Stimulated activated naive B cell treated with anti-CD40 and anti-IgM and Interleukin-4, amounts not matched to agents 10 μg/mL and 1 μg/mL and 100 μg/mL, for 72 hours (primary cell): ENCODE measurements around the gene CDH13.
A peak's percentile ranks its signal among the peaks of the same experiment; 100 is the strongest.

ENCODE experiments used
- ATAC-seq, 2 donors: fragments of 150-1000 bp; cut with Tn5 transposase; replicated peaks; 2 replicates each; pipeline ENCODE4 v1.10.0; 2021; ENCODE audit warnings: moderate library complexity in 1 of 2
- DNase-seq: peaks from one replicate; pipeline ENCODE4 v3.0.0; 2021
- H3K27ac Mint-ChIP-seq: one replicate; pipeline ENCODE4 v1.8.0; 2022; ENCODE audit warnings: mild to moderate bottlenecking, mixed read lengths
- H3K27me3 Mint-ChIP-seq, 2 donors: one replicate each; pipeline ENCODE4 v1.8.0; 2022; ENCODE audit warnings: mixed read lengths in 2 of 2
- H3K36me3 Mint-ChIP-seq, 2 donors: one replicate each; pipeline ENCODE4 v1.8.0; 2022; ENCODE audit warnings: mixed read lengths in 2 of 2, mild to moderate bottlenecking in 1 of 2
- H3K4me1 Mint-ChIP-seq, 2 donors: one replicate each; pipeline ENCODE4 v1.8.0; 2022; ENCODE audit warnings: mixed read lengths in 2 of 2, mild to moderate bottlenecking in 1 of 2
- H3K4me3 Mint-ChIP-seq, 2 donors: one replicate each; pipeline ENCODE4 v1.8.0; 2022; ENCODE audit warnings: mild to moderate bottlenecking in 2 of 2, mixed read lengths in 2 of 2, moderate library complexity in 1 of 2
- H3K9me3 Mint-ChIP-seq, 2 donors: one replicate each; pipeline ENCODE4 v1.8.0; 2022; ENCODE audit warnings: mixed read lengths in 2 of 2, mild to moderate bottlenecking in 1 of 2

CDH13 gene

DNA sequence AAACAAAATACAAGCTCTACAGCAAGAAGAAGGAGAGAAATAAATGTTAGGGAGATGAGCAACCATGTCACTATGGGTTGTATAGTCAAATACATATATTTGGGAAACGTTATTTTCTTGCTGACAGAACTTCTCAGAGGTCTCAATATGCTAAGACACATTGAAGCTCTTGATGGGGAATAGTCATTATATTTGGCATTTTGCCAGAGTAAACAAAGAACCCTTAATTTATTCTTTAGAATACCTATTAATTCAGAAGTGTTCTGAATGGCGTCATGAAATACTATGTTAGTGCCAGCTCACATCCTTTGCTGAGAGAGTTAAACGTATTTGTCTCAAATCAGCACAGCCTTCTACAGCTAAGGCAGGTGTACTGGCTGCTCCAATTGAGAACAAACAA is 458.9 kb downstream of the CDH13 start:
- Mint-ChIP-seq H3K9me3 (peaks cover 4 to 7% of the 10 kb centered on the region in 2 donors), H3K27ac (no peak overlapping the region), H3K4me3 (no peak overlapping the region), H3K4me1 (no peaks in the 10 kb centered on the region), H3K36me3 (no peaks in the 10 kb centered on the region), H3K27me3 (peaks cover 0 to 5% of the 10 kb centered on the region in 2 donors)
- ATAC-seq = no peak
- no peak for DNase-seq

DNA sequence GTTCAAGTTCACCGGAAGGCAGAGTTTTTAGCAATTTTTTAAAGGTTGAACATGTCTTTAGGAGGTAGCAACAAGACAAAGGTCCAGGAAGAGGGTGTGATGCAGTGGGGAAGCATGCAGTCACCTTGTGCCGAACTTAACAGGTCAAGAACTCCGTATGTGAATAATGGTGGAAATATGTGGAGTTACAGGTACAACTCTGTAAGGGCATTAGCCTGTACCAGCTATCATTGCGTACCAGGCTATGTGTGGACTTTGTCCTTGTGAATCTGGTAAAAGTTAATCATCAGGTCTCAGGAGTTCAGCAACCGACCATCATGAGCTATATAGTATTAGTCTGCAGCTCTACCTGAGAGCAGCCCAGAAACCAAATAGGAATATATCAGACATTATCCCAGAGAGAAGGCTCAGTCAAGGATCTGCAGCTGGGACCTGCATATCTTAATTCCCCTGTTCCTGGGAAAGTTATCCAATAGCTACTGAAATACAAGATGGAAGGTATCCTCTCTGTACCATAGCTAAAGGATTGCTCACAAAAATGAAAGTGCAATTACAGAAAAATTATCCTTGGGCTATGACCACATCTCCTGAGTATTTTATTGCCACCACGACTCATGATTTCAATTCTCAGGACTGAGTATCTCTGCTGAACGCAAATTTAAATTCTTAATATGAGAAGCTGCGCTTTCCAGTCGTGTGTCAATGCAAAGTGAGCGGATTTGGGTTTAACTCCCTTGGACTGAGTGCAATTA is 469.3 kb downstream of the CDH13 start:
- Mint-ChIP-seq H3K27me3 (no peaks in the 10 kb centered on the region), H3K4me1 (no peaks in the 10 kb centered on the region), H3K27ac (no peak overlapping the region), H3K36me3 (no peaks in the 10 kb centered on the region), H3K4me3 (no peak overlapping the region), H3K9me3 (peaks cover 9 to 14% of the 10 kb centered on the region in 2 donors)
- DNase-seq = no peak
- no peak for ATAC-seq

GRCh38 chr16:83098536-83098935 is 471.8 kb downstream of the CDH13 start:
- H3K36me3 Mint-ChIP-seq = no peaks in the 10 kb centered on the region
- H3K27me3 Mint-ChIP-seq = peaks cover 6 to 8% of the 10 kb centered on the region in 2 donors
- no peak for ATAC-seq
- H3K4me1 Mint-ChIP-seq = no peaks in the 10 kb centered on the region
- H3K4me3 Mint-ChIP-seq = no peak overlapping the region
- peaks cover 16 to 17% of the 10 kb centered on the region in 2 donors for H3K9me3 Mint-ChIP-seq
- DNase-seq = no peak
- H3K27ac Mint-ChIP-seq = no peak overlapping the region

DNA sequence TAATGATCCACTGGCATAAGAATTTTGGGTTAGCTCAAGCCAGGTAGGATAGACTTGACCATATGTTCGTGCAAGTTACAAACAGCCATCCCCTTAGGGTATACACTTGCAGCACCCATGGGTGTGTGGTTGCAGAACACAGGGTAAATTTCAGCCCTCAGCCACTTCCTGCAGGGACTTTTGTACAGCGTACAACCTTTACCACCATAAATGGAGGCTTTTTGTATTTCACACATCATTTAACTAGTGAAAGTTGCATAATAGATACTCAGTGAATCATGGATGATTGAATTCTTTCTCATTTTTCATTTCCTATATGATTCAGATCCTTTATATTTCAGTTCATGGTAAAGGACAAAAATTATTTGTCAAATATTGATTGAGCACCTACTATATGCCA is 473.9 kb downstream of the CDH13 start:
- no peaks in the 10 kb centered on the region for H3K4me1 Mint-ChIP-seq
- no peak overlapping the region for H3K4me3 Mint-ChIP-seq
- no peak for DNase-seq
- no peaks in the 10 kb centered on the region for H3K36me3 Mint-ChIP-seq
- peaks cover 13 to 16% of the 10 kb centered on the region in 2 donors for H3K9me3 Mint-ChIP-seq
- no peak overlapping the region for H3K27ac Mint-ChIP-seq
- ATAC-seq = peak; percentile 49 to 65
- peaks cover 12 to 13% of the 10 kb centered on the region in 2 donors for H3K27me3 Mint-ChIP-seq

- DNase-seq = no peak
- Mint-ChIP-seq H3K4me1 (no peaks in the 10 kb centered on the region), H3K4me3 (no peak overlapping the region), H3K27ac (no peak overlapping the region), H3K9me3 (peaks cover 13 to 16% of the 10 kb centered on the region in 2 donors), H3K36me3 (no peaks in the 10 kb centered on the region), H3K27me3 (peaks cover 12 to 13% of the 10 kb centered on the region in 2 donors)
- no peak for ATAC-seq
Observed at GRCh38 chr16:83102336-83102735, 475.6 kb downstream of the CDH13 start.

GRCh38 chr16:83105279-83106077 is 478.7 kb downstream of the CDH13 start:
- ATAC-seq (no peak), DNase-seq (no peak)
- no peaks in the 10 kb centered on the region for H3K36me3 Mint-ChIP-seq
- peaks cover 22 to 23% of the 10 kb centered on the region in 2 donors for H3K27me3 Mint-ChIP-seq
- no peak overlapping the region for H3K27ac Mint-ChIP-seq
- no peaks in the 10 kb centered on the region for H3K4me1 Mint-ChIP-seq
- H3K9me3 Mint-ChIP-seq = peaks cover 6 to 8% of the 10 kb centered on the region in 2 donors
- no peak overlapping the region for H3K4me3 Mint-ChIP-seq

GRCh38 chr16:83109490-83110125 is 482.8 kb downstream of the CDH13 start:
- H3K4me3 Mint-ChIP-seq = no peak overlapping the region
- H3K36me3 Mint-ChIP-seq = no peaks in the 10 kb centered on the region
- no peak overlapping the region for H3K27ac Mint-ChIP-seq
- H3K27me3 Mint-ChIP-seq = peaks cover 11 to 17% of the 10 kb centered on the region in 2 donors
- H3K9me3 Mint-ChIP-seq = peaks cover 0 to 2% of the 10 kb centered on the region in 2 donors
- no peak for DNase-seq
- no peaks in the 10 kb centered on the region for H3K4me1 Mint-ChIP-seq
- ATAC-seq = no peak

DNA sequence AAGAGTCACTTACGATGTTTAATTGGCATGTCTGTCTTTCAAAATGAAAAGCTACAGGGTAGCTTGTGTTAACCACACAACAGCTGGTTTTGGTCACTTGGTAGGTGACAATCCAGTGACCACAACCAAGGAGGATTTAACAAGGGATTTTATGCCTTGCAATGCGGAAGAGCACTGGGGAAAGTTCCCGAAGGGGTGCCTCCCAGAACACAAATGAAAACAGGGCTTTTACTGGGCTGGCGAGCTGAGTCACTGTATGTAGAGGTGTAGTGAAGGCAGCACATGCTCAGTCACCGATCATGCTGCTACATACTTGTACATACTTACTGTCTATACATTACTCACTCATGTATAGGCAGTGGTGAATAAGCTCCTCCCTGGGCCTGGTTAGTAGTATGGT is 483.5 kb downstream of the CDH13 start:
- H3K9me3 Mint-ChIP-seq = peaks cover 0 to 2% of the 10 kb centered on the region in 2 donors
- H3K4me1 Mint-ChIP-seq = no peaks in the 10 kb centered on the region
- peaks cover 11 to 17% of the 10 kb centered on the region in 2 donors for H3K27me3 Mint-ChIP-seq
- ATAC-seq (no peak), DNase-seq (no peak)
- H3K4me3 Mint-ChIP-seq = no peak overlapping the region
- H3K36me3 Mint-ChIP-seq = no peaks in the 10 kb centered on the region
- H3K27ac Mint-ChIP-seq = no peak overlapping the region

- H3K4me1 Mint-ChIP-seq = no peaks in the 10 kb centered on the region
- H3K36me3 Mint-ChIP-seq = no peaks in the 10 kb centered on the region
Observed at GRCh38 chr16:83113317-83113716, 486.5 kb downstream of the CDH13 start.

GRCh38 chr16:83113811-83114210 is 487.0 kb downstream of the CDH13 start:
- Mint-ChIP-seq H3K27me3 (peaks cover 12 to 16% of the 10 kb centered on the region in 2 donors), H3K9me3 (peaks cover 0 to 2% of the 10 kb centered on the region in 2 donors), H3K27ac (no peak overlapping the region), H3K36me3 (no peaks in the 10 kb centered on the region), H3K4me1 (no peaks in the 10 kb centered on the region), H3K4me3 (no peak overlapping the region)
- ATAC-seq (no peak), DNase-seq (no peak)

More at GRCh38 chr16:83113317-83113716, 486.5 kb downstream of the CDH13 start:
- DNase-seq (no peak), ATAC-seq (no peak)
- Mint-ChIP-seq H3K27ac (no peak overlapping the region), H3K4me3 (no peak overlapping the region), H3K9me3 (peaks cover 0 to 2% of the 10 kb centered on the region in 2 donors), H3K27me3 (peaks cover 12 to 18% of the 10 kb centered on the region in 2 donors)

DNA sequence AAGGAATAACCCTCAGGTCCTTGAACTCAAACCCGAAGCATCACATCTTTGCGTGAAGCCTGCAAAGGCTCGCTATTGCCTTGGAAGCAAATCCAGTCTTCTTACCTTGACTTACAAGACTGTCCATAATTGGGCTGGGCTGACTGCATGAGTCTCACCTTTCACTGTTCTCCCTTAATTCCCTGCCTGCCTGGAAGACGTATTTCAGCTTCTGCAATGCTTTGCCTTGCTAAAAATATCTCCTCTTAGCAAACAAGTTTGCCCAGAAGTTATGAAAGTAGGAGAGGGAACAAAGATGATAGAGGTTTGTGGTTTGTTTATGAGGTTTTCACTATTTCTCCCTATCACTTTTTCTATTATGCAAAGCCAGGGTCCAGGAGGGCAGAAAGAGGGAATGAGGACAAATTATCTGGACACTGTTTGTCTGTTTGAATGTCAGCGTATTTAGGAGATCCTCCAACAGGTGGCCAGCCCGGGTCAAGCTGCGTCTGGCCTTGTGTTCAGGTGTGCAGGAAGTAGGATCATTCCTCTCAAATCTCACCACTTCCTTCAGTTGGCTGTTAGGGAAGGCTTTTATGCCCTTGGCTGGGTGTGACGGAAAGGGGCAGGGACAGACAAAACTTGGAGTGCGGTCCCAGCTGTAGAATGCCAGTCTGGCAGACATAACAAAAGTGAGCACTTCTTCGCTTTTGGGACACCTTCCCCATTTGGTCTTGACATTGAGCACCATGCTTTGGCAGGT is 488.9 kb downstream of the CDH13 start:
- H3K27me3 Mint-ChIP-seq = peaks cover 7 to 12% of the 10 kb centered on the region in 2 donors
- H3K4me1 Mint-ChIP-seq = no peaks in the 10 kb centered on the region
- H3K4me3 Mint-ChIP-seq = no peak overlapping the region
- no peaks in the 10 kb centered on the region for H3K9me3 Mint-ChIP-seq
- ATAC-seq (no peak), DNase-seq (no peak)
- H3K27ac Mint-ChIP-seq = no peak overlapping the region
- no peaks in the 10 kb centered on the region for H3K36me3 Mint-ChIP-seq

- Mint-ChIP-seq H3K27me3 (peaks cover 7 to 9% of the 10 kb centered on the region in 2 donors), H3K27ac (no peak overlapping the region), H3K4me1 (no peaks in the 10 kb centered on the region), H3K4me3 (no peak overlapping the region), H3K36me3 (no peaks in the 10 kb centered on the region), H3K9me3 (no peaks in the 10 kb centered on the region)
- no peak for ATAC-seq
- no peak for DNase-seq
Observed at GRCh38 chr16:83116274-83116892, 489.6 kb downstream of the CDH13 start.

DNA sequence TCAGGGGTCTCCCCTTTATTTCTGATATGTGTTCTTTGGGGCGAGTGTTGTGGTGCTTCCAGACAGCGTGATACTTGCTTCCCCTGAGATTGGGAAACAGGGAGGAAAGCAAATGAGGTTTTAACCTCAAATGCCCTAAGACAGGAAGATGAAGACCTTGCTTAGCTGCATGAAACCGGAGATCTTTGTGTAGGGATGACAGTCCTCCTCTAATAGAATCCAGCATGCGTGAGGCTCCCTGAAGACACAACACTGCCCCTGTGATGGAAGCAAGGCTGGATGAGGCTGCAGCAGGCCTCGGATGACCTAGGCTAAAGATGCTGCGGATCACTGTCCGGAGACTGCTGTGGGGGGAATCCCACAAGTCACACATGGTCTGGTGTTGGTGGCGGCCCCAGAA is 491.0 kb downstream of the CDH13 start:
- Mint-ChIP-seq H3K36me3 (no peaks in the 10 kb centered on the region), H3K4me3 (no peak overlapping the region), H3K27ac (no peak overlapping the region), H3K9me3 (no peaks in the 10 kb centered on the region), H3K4me1 (no peaks in the 10 kb centered on the region), H3K27me3 (peaks cover 7 to 8% of the 10 kb centered on the region in 2 donors)
- ATAC-seq = no peak
- DNase-seq = no peak
